ENCODE data around the gene MRPL42. TPM values are rescaled to one million over a fixed set of nuclear protein-coding genes. Genes with fewer than 3 reads are reported as not detected.

MRPL42 gene
- total and polyA plus RNA-seq, 2 donors from 2014 or later = 57.6 to 66.7 TPM

DNA sequence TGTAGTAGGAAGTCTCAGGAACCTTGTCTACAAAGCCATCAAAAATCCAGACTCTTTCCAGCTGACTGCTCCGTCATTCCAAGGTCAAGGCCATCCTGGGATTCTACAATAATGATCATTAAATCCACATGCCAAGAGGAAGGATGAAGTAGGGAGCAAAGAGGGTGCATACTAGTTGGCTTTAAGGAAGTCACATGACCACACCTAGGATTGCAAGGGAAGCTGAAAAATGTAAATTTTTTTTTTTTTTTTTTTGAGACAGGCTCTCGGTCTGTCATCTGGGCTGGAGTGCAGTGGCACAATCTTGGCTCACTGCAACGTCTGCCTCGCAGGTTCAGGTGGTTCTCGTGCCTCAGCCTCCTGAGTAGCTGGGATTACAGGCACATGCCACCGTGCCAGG lies 7.3 kb upstream of the MRPL42 start:
- H3K9me3 ChIP-seq (ENCODE audit: control insufficient read depth in 2 of 3, insufficient read depth in 1 of 3, low read length in 3 of 3) = no peaks in the 10 kb centered on the region
- H3K9ac ChIP-seq (ENCODE audit: low read length in 3 of 3) = no peak overlapping the region
- H3K4me3 ChIP-seq (ENCODE audit: low read length in 3 of 3) = no peak overlapping the region
- H3K4me1 ChIP-seq (ENCODE audit: control insufficient read depth in 2 of 3, insufficient read depth in 2 of 3, low read depth in 1 of 3, low read length in 3 of 3) = no peaks in the 10 kb centered on the region
- TF ChIP-seq CTCF (IDR thresholded peaks at IDR 0.05; ENCODE audit: borderline replicate concordance, extremely low read depth, insufficient read depth) = no peak
- DNase-seq (no peak), FAIRE-seq (no peak)
- no peaks in the 10 kb centered on the region for H3K27me3 ChIP-seq (ENCODE audit: control insufficient read depth, insufficient read depth, low read length)
- intact Hi-C loops (cut with DNase I) = no loop called here
- H3K27ac ChIP-seq (ENCODE audit: low read depth in 2 of 2, low read length in 2 of 2) = no peak overlapping the region
- no peaks in the 10 kb centered on the region for H3K36me3 ChIP-seq (ENCODE audit: control insufficient read depth in 2 of 3, insufficient read depth in 3 of 3, low read length in 3 of 3)

- no peak overlapping the region for H3K9ac ChIP-seq (ENCODE audit: low read length in 3 of 3)
- no peak overlapping the region for H3K27ac ChIP-seq (ENCODE audit: low read depth in 2 of 2, low read length in 2 of 2)
- FAIRE-seq (no peak), DNase-seq (no peak)
- TF ChIP-seq CTCF (IDR thresholded peaks at IDR 0.05; ENCODE audit: borderline replicate concordance, extremely low read depth, insufficient read depth) = no peak
- no peak overlapping the region for H3K4me3 ChIP-seq (ENCODE audit: low read length in 3 of 3)
- no peaks in the 10 kb centered on the region for H3K36me3 ChIP-seq (ENCODE audit: control insufficient read depth in 2 of 3, insufficient read depth in 3 of 3, low read length in 3 of 3)
- intact Hi-C loops (cut with DNase I) = no loop called here
- H3K27me3 ChIP-seq (ENCODE audit: control insufficient read depth, insufficient read depth, low read length) = no peaks in the 10 kb centered on the region
- H3K9me3 ChIP-seq (ENCODE audit: control insufficient read depth in 2 of 3, insufficient read depth in 1 of 3, low read length in 3 of 3) = no peaks in the 10 kb centered on the region
- H3K4me1 ChIP-seq (ENCODE audit: control insufficient read depth in 2 of 3, insufficient read depth in 2 of 3, low read depth in 1 of 3, low read length in 3 of 3) = no peaks in the 10 kb centered on the region
Observed at GRCh38 chr12:93460902-93461301, 6.4 kb upstream of the MRPL42 start.

DNA sequence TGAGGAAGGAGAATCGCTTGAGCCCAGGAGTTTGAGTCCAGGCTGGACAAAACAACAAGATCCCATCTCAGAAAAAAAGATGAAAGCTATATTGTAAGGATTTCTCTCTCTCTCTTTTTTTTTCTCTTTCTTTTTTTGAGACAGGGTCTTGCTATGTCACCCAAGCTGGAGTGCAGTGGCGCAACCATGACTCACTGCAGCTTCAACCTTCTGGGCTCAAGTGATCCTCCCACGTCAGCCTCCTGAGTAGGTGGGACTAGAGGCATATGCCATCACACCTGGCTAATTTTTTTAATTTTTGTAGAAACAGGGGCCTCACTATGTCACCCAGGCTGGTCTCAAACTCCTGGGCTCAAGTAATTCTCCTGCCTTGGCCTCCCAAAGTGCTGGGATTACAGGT lies 5.8 kb upstream of the MRPL42 start:
- intact Hi-C loops (cut with DNase I) = no loop called here
- Histone ChIP-seq H3K4me3 (ENCODE audit: low read length in 3 of 3) (no peak overlapping the region), H3K4me1 (ENCODE audit: control insufficient read depth in 2 of 3, insufficient read depth in 2 of 3, low read depth in 1 of 3, low read length in 3 of 3) (no peaks in the 10 kb centered on the region), H3K36me3 (ENCODE audit: control insufficient read depth in 2 of 3, insufficient read depth in 3 of 3, low read length in 3 of 3) (no peaks in the 10 kb centered on the region), H3K27ac (ENCODE audit: low read depth in 2 of 2, low read length in 2 of 2) (no peak overlapping the region), H3K9me3 (ENCODE audit: control insufficient read depth in 2 of 3, insufficient read depth in 1 of 3, low read length in 3 of 3) (no peaks in the 10 kb centered on the region), H3K27me3 (ENCODE audit: control insufficient read depth, insufficient read depth, low read length) (no peaks in the 10 kb centered on the region), H3K9ac (ENCODE audit: low read length in 3 of 3) (no peak overlapping the region)
- no peak for FAIRE-seq
- TF ChIP-seq CTCF (IDR thresholded peaks at IDR 0.05; ENCODE audit: borderline replicate concordance, extremely low read depth, insufficient read depth) = no peak
- no peak for DNase-seq

DNA sequence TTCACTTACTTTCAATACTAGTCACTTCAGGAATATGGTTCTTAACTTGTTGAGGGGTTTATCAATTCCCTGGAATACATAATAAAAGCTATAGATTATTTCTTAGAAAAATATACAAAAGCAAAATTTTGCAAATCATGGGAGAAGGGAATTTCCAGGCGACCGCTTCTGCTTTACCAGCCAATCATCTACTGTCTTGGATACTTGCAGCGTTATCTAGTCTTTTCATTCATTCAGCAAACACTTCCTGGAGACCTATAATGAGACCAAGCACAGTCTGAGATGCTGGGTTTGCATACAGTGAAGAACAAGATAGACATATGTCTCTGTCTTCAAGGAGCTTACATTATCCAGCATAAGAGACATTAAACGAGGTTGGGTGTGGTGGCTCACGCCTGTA lies 1.5 kb upstream of the MRPL42 start:
- DNase-seq = no peak
- no peaks in the 10 kb centered on the region for H3K9me3 ChIP-seq (ENCODE audit: control insufficient read depth in 2 of 3, insufficient read depth in 1 of 3, low read length in 3 of 3)
- intact Hi-C loops (cut with DNase I) = no loop called here
- no peak overlapping the region for H3K4me3 ChIP-seq (ENCODE audit: low read length in 3 of 3)
- TF ChIP-seq CTCF (IDR thresholded peaks at IDR 0.05; ENCODE audit: borderline replicate concordance, extremely low read depth, insufficient read depth) = no peak
- H3K36me3 ChIP-seq (ENCODE audit: control insufficient read depth in 2 of 3, insufficient read depth in 3 of 3, low read length in 3 of 3) = no peaks in the 10 kb centered on the region
- no peak for FAIRE-seq
- H3K9ac ChIP-seq (ENCODE audit: low read length in 3 of 3) = no peak overlapping the region
- no peaks in the 10 kb centered on the region for H3K27me3 ChIP-seq (ENCODE audit: control insufficient read depth, insufficient read depth, low read length)
- no peak overlapping the region for H3K27ac ChIP-seq (ENCODE audit: low read depth in 2 of 2, low read length in 2 of 2)
- peaks cover 3 to 6% (median 6%) of the 10 kb centered on the region in 3 donors for H3K4me1 ChIP-seq (ENCODE audit: control insufficient read depth in 2 of 3, insufficient read depth in 2 of 3, low read depth in 1 of 3, low read length in 3 of 3)
